MCF 10A (cell line): ENCODE measurements around the gene MED15. TPM values are rescaled to one million over a fixed set of nuclear protein-coding genes. Genes with fewer than 3 reads are reported as not detected.
A peak's percentile ranks its signal among the peaks of the same experiment; 100 is the strongest.

Experiments used
- BruUV-seq: library from RNA; stranded (reverse); fragments of 400-500 nt; replicated peaks from 2 replicates; lab custom pipeline; 2021; lab: Mats Ljungman, UMichigan
- CTCF ChIA-PET: fragments of 300-600 bp; sonication (Branson Sonifier 250); formaldehyde crosslinking; extraction: SDS; loops from one replicate; lab custom pipeline; 2021; ENCODE audit warnings: antibody characterized with exemption, inconsistent platforms; lab: Yijun Ruan, JAX
- POLR2A ChIA-PET: fragments of 300-600, 350-650 bp; sonication (Branson Sonifier 250); formaldehyde crosslinking; extraction: SDS; loops from one replicate; lab custom pipeline; 2020; ENCODE audit warnings: antibody characterized with exemption, inconsistent platforms; lab: Yijun Ruan, JAX
- DNase-seq: peaks from one replicate; pipeline ENCODE4 v3.0.0-alpha.2; 2018; ENCODE audit not compliant: unreplicated experiment
- H3K27ac Mint-ChIP-seq: one replicate; pipeline ENCODE4 v1.8.0; 2022; ENCODE audit warnings: mild to moderate bottlenecking, low read depth, mixed read lengths; ENCODE audit not compliant: unreplicated experiment
- H3K27me3 Mint-ChIP-seq: one replicate; pipeline ENCODE4 v1.8.0; 2022; ENCODE audit warnings: mixed read lengths; ENCODE audit not compliant: insufficient read depth, unreplicated experiment
- H3K36me3 Mint-ChIP-seq: one replicate; pipeline ENCODE4 v1.8.0; 2022; ENCODE audit warnings: mild to moderate bottlenecking, moderate library complexity, mixed read lengths; ENCODE audit not compliant: insufficient read depth, unreplicated experiment
- H3K4me1 Mint-ChIP-seq: one replicate; pipeline ENCODE4 v1.8.0; 2022; ENCODE audit warnings: mixed read lengths; ENCODE audit not compliant: insufficient read depth, unreplicated experiment
- H3K4me3 Mint-ChIP-seq: one replicate; pipeline ENCODE4 v1.8.0; 2022; ENCODE audit warnings: mild to moderate bottlenecking, moderate library complexity, mixed read lengths; ENCODE audit not compliant: unreplicated experiment
- H3K9me3 Mint-ChIP-seq: one replicate; pipeline ENCODE4 v1.8.0; 2022; ENCODE audit warnings: mixed read lengths; ENCODE audit not compliant: unreplicated experiment
- CTCF ChIP-seq: fragments of 200-600 bp; IDR thresholded peaks from one replicate; pipeline ENCODE4 v1.8.0; 2022; ENCODE audit warnings: antibody characterized with exemption, mild to moderate bottlenecking; ENCODE audit not compliant: unreplicated experiment
- intact Hi-C: fragments of 100-400 bp; cut with micrococcal nuclease; formaldehyde crosslinking; loops from 2 replicates; pipeline ENCODE4 v1.14.1; 2022
- total RNA-seq: library from RNA; stranded (reverse); gene quantifications from 2 replicates; pipeline ENCODE4 v1.2.3, GENCODE V29; 2022

MED15 gene
- total RNA-seq, 1 experiment from 2014 or later: 122 TPM

DNA sequence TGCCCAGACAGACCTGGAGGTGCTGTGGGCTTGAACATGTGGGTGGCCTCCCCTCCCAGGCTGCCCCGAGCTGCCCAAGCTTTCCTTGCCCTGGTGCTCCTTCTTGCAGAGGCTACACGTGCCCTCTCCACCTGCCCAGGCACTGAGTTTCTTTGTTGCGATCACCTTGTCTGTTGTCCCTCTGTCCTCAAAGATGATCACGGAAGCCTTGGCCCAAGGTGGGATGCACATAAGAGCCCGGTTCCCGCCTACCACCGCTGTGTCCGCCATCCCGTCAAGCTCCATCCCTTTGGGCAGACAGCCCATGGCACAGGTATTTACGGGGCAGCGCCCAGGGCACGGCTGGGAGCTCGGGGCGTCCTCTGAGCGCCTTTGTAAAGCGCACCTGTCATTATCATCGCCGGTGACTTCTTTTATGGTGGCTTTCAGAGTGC, 67.5 kb downstream of the MED15 start:
- ChIA-PET POLR2A (interaction anchor here (1.1 kb wide), 1 partner anchor 45 kb away, joined by 5 read pairs; no protein-coding TSS in a partner anchor), CTCF (interaction anchor here (3.7 kb wide), 1 partner anchor 10 kb away, joined by 15 read pairs; no protein-coding TSS in a partner anchor)
- Mint-ChIP-seq H3K4me1 (no peaks in the 10 kb centered on the region), H3K9me3 (no peaks in the 10 kb centered on the region), H3K4me3 (no peak overlapping the region), H3K36me3 (peaks cover 99% of the 10 kb centered on the region), H3K27ac (no peak overlapping the region), H3K27me3 (no peaks in the 10 kb centered on the region)
- no TSS peak for BruUV-seq
- no peak for TF ChIP-seq CTCF
- intact Hi-C loops: no loop called here
- no peak for DNase-seq

DNA sequence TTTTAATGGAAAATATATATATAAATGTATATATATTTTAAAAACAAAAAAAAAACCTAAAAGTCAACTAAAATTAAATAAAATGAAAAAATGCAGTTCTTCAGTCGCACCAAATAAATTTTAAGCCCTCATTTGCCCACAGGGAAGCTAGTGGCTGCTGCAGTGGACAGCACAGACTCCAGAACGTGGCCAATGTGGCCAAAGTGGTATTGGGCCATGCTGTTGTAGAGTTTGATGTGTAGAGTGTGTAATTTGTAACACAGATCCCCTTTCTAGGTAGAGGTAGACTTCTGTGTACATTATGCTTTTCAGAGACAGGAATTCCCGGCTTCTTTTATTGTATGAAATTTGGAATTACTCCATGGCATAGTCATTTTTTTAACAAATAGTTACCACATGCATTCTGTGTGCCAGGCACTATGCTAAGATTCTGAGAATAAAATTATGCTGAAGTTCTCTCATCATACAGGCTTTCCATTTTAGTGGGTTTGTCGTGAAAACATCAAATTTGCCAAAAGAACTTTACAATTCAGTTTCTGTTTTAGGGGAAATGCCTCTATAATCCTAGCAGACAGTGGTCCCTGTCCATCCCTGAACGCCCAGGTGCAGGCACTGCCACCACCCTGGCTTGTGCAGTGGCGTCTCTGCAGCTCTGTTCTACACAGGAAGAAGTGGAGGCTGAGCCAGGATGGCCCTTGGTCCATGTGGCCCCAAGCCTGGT, 68.5 kb downstream of the MED15 start:
- no peak for TF ChIP-seq CTCF
- Mint-ChIP-seq H3K36me3 (peaks cover 97% of the 10 kb centered on the region), H3K9me3 (no peaks in the 10 kb centered on the region), H3K27me3 (no peaks in the 10 kb centered on the region), H3K4me3 (no peak overlapping the region), H3K27ac (no peak overlapping the region), H3K4me1 (no peaks in the 10 kb centered on the region)
- ChIA-PET CTCF (interaction anchor here (2.3 kb wide), 1 partner anchor 8 kb away, joined by 5 read pairs; no protein-coding TSS in a partner anchor), POLR2A (no interaction called here)
- DNase-seq: no peak
- intact Hi-C loops: no loop called here
- BruUV-seq: no TSS peak

DNA sequence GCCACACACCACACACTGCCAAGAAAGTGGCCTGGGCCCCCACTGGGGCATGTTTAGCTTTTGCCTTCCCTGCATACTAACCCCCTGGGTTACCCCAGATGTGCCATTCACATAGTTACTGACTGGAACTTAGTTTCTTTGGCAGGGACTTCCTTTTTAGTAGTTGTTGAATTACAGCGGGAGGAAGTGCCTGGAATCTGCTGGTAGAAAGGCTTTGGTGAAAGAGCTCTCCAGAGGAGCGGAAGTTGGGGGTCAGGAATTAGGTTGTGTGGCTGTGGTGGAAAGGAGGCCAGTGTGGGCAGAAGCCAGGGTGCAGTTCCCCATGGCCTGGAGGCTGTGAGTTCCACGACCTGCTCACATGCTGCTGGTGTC, 69.0 kb downstream of the MED15 start:
- intact Hi-C loops: no loop called here
- TF ChIP-seq CTCF: no peak
- no peak overlapping the region for H3K4me3 Mint-ChIP-seq
- H3K27ac Mint-ChIP-seq: peak overlapping the region; percentile 49
- ChIA-PET POLR2A (no interaction called here), CTCF (interaction anchor here (2.3 kb wide), 1 partner anchor 8 kb away, joined by 5 read pairs; no protein-coding TSS in a partner anchor)
- no TSS peak for BruUV-seq
- no peaks in the 10 kb centered on the region for H3K9me3 Mint-ChIP-seq
- H3K36me3 Mint-ChIP-seq: peaks cover 95% of the 10 kb centered on the region
- no peaks in the 10 kb centered on the region for H3K27me3 Mint-ChIP-seq
- no peaks in the 10 kb centered on the region for H3K4me1 Mint-ChIP-seq
- no peak for DNase-seq

GRCh38 chr22:20577045-20577444, 69.6 kb downstream of the MED15 start:
- Mint-ChIP-seq H3K36me3 (peaks cover 95% of the 10 kb centered on the region), H3K4me3 (no peak overlapping the region), H3K27me3 (no peaks in the 10 kb centered on the region), H3K9me3 (no peaks in the 10 kb centered on the region), H3K27ac (peak overlapping the region; percentile 49), H3K4me1 (no peaks in the 10 kb centered on the region)
- CTCF ChIA-PET: interaction anchor here (0.7 to 2.3 kb wide), 3 partner anchors 9 to 12 kb away, joined by 4 to 5 read pairs (median 4); no protein-coding TSS in a partner anchor
- no peak for DNase-seq
- no TSS peak for BruUV-seq
- intact Hi-C loops: no loop called here
- no peak for TF ChIP-seq CTCF
- POLR2A ChIA-PET: interaction anchor here (0.5 kb wide), 1 partner anchor 20 kb away, joined by 4 read pairs; no protein-coding TSS in a partner anchor
